Esophagus squamous epithelium (tissue), 5 donors: ENCODE data around the gene PHLDB2. TPM values are rescaled to one million over a fixed set of nuclear protein-coding genes. Genes with fewer than 3 reads are reported as not detected.

Source experiments
- DNase-seq: peaks from one replicate; lab custom pipeline; 2025; lab: John Stamatoyannopoulos, UW
- H3K27ac ChIP-seq, 4 donors: fragments of 200-600 bp; sonication (generic); one replicate each; pipeline ENCODE4 v1.5.1; 2016 to 2019; ENCODE audit warnings: mild to moderate bottlenecking in 1 of 4
- H3K27me3 ChIP-seq, 4 donors: fragments of 200-600 bp; sonication (generic); 1 replicate in 3 of 4; 2 replicates in 1 of 4; pipeline versions ENCODE4 v1.5.1 to v1.6.0; 2017 to 2021; ENCODE audit warnings: antibody characterized with exemption in 1 of 4
- H3K36me3 ChIP-seq, 3 donors: fragments of 200-600 bp; sonication (generic); one replicate each; pipeline ENCODE4 v1.5.1; 2016 to 2019
- H3K4me1 ChIP-seq, 3 donors: fragments of 200-600 bp; sonication (generic); one replicate each; pipeline ENCODE4 v1.5.1; 2017 to 2019
- H3K4me3 ChIP-seq, 4 donors: fragments of 200-600 bp; sonication (generic); 1 replicate in 3 of 4; 2 replicates in 1 of 4; pipeline ENCODE4 v1.5.1; 2016 to 2019; ENCODE audit warnings: mild to moderate bottlenecking in 2 of 4, moderate library complexity in 1 of 4
- H3K9me3 ChIP-seq, 3 donors: fragments of 200-600 bp; sonication (generic); one replicate each; pipeline ENCODE4 v1.5.1; 2016 to 2019
- POLR2A ChIP-seq, 4 donors: fragments of 450-650 bp; IDR thresholded peaks; one replicate each; pipeline ENCODE4 v1.6.1; 2017; ENCODE audit warnings: antibody characterized with exemption in 4 of 4, mild to moderate bottlenecking in 4 of 4, moderate library complexity in 3 of 4
- WGBS, 2 donors: methylation state at CpG; one replicate each; pipeline ENCODE4 v1.1.5; 2018; 5-methylcytosine and 5-hydroxymethylcytosine counted together
- intact Hi-C: fragments of 100-400 bp; cut with DNase I; formaldehyde crosslinking; loops from one replicate; pipeline ENCODE4 v1.15.0; 2022
- total RNA-seq, 4 donors: library from RNA; depleted of rRNA; stranded (reverse); fragments of >200 nt; gene quantifications; one replicate each; pipeline ENCODE4 v1.1.0, GENCODE V29; 2016
- TF ChIP-seq, protein P1 (sequence below), 6 experiments: fragments of 450-650 bp in 4 of 6; fragments of 200-600 bp in 2 of 6; sonication (generic) in 2 of 6; IDR thresholded peaks; one replicate each; pipeline ENCODE4 v1.5.1; 2016 to 2019; ENCODE audit warnings: antibody characterized with exemption in 6 of 6, mild to moderate bottlenecking in 4 of 6, moderate library complexity in 4 of 6
- donor health status: DM: yes; HTN: yes; CAD: no.

The PHLDB2 gene
- total RNA-seq, 4 donors from 2014 or later, result 5.6 to 37.8 (median 19.2) TPM

DNA sequence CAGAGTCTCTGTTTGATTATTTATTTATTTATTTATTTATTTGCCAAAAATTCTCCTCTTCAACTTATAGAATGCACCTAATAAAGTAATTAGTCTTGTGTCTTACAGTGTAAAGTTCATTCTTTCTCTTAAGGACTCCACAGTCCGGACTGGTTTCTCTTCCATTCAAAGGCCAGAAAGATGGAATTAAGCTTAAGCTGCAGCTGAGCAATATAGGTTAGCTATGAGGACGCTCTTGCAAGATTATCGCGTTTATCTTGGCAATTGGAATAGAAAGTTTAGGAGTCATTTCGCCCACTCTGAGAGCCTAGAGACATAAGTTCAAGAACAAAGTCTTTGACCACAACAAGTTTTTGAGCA, 154.7 kb downstream of the PHLDB2 start:
- no peak for TF ChIP-seq POLR2A (IDR thresholded peaks at IDR 0.05)
- TF ChIP-seq, protein P1, sequence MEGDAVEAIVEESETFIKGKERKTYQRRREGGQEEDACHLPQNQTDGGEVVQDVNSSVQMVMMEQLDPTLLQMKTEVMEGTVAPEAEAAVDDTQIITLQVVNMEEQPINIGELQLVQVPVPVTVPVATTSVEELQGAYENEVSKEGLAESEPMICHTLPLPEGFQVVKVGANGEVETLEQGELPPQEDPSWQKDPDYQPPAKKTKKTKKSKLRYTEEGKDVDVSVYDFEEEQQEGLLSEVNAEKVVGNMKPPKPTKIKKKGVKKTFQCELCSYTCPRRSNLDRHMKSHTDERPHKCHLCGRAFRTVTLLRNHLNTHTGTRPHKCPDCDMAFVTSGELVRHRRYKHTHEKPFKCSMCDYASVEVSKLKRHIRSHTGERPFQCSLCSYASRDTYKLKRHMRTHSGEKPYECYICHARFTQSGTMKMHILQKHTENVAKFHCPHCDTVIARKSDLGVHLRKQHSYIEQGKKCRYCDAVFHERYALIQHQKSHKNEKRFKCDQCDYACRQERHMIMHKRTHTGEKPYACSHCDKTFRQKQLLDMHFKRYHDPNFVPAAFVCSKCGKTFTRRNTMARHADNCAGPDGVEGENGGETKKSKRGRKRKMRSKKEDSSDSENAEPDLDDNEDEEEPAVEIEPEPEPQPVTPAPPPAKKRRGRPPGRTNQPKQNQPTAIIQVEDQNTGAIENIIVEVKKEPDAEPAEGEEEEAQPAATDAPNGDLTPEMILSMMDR (IDR thresholded peaks at IDR 0.05), result no peak
- H3K27me3 ChIP-seq, result no peaks in the 10 kb centered on the region
- 47% methylated on average over 5 of the region's 5 CpGs for WGBS, 2 donors
- intact Hi-C loops, result no loop called here
- H3K4me3 ChIP-seq, result no peak overlapping the region
- DNase-seq, result no peak
- no peaks in the 10 kb centered on the region for H3K9me3 ChIP-seq
- H3K36me3 ChIP-seq, result no peaks in the 10 kb centered on the region
- peaks cover 0 to 21% (median 3%) of the 10 kb centered on the region in 3 donors for H3K4me1 ChIP-seq
- no peak overlapping the region for H3K27ac ChIP-seq

GRCh38 chr3:112017091-112017490, 158.0 kb downstream of the PHLDB2 start:
- Histone ChIP-seq H3K4me3 (no peak overlapping the region), H3K4me1 (peaks cover 0 to 14% (median 0%) of the 10 kb centered on the region in 3 donors), H3K9me3 (no peaks in the 10 kb centered on the region), H3K36me3 (no peaks in the 10 kb centered on the region), H3K27ac (no peak overlapping the region), H3K27me3 (no peaks in the 10 kb centered on the region)
- DNase-seq, result no peak
- intact Hi-C loops, result no loop called here
- TF ChIP-seq, protein P1 (IDR thresholded peaks at IDR 0.05), result no peak
- TF ChIP-seq POLR2A (IDR thresholded peaks at IDR 0.05), result no peak

DNA sequence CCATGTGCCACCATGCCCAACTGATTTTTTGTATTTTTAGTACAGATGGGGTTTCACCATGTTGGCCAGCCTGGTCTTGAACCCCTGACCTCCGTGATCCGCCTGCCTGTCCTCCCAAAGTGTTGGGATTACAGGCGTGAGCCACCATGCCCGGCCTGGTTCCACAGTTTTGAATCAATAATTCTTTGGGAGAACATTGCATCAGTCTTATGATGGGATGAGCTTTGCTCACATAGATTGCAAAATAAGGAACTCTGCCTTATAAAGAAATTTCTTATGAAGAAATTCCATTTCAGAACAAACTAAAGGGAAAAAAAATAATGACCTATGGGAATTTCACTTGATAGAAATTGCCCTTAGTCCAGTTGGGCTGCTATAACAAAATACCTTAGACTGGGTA, 159.6 kb downstream of the PHLDB2 start:
- TF ChIP-seq, protein P1 (IDR thresholded peaks at IDR 0.05), result no peak
- no peak for TF ChIP-seq POLR2A (IDR thresholded peaks at IDR 0.05)
- H3K9me3 ChIP-seq, result no peaks in the 10 kb centered on the region
- H3K4me1 ChIP-seq, result peaks cover 0 to 1% (median 0%) of the 10 kb centered on the region in 3 donors
- WGBS, 2 donors, result 84 to 94% methylated on average over 3 to 4 of the region's 4 CpGs
- no peak overlapping the region for H3K4me3 ChIP-seq
- intact Hi-C loops, result no loop called here
- H3K27ac ChIP-seq, result no peak overlapping the region
- H3K36me3 ChIP-seq, result no peaks in the 10 kb centered on the region
- no peaks in the 10 kb centered on the region for H3K27me3 ChIP-seq
- no peak for DNase-seq

DNA sequence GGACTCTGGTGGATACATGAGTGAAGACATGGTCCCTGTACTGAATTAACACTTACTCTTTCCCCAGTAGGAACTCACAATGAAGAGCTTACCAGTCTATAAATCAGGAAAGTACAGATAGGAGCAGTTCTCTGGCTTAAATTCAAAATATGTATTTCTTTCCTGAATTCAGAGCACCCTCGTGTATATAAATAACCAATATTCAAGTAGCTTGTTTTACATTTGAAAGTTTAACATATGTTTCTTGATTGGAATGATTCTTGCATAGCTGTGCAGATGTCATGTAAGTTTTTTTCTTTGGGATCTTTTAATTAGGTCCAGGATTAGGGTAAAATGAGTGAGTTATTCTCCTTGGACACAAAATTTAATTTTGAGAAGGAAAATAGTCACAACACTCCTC, 160.7 kb downstream of the PHLDB2 start:
- Histone ChIP-seq H3K9me3 (no peaks in the 10 kb centered on the region), H3K4me1 (no peaks in the 10 kb centered on the region), H3K27ac (no peak overlapping the region), H3K36me3 (no peaks in the 10 kb centered on the region), H3K4me3 (no peak overlapping the region), H3K27me3 (no peaks in the 10 kb centered on the region)
- WGBS, 2 donors, result 50 to 71% methylated on average over 1 of the region's 1 CpG
- no peak for TF ChIP-seq POLR2A (IDR thresholded peaks at IDR 0.05)
- TF ChIP-seq, protein P1 (IDR thresholded peaks at IDR 0.05), result no peak
- DNase-seq, result no peak
- intact Hi-C loops, result no loop called here

- no peak for TF ChIP-seq POLR2A (IDR thresholded peaks at IDR 0.05)
- TF ChIP-seq, protein P1 (IDR thresholded peaks at IDR 0.05), result no peak
- Histone ChIP-seq H3K36me3 (no peaks in the 10 kb centered on the region), H3K4me3 (no peak overlapping the region), H3K9me3 (no peaks in the 10 kb centered on the region), H3K4me1 (no peaks in the 10 kb centered on the region), H3K27ac (no peak overlapping the region), H3K27me3 (no peaks in the 10 kb centered on the region)
- no peak for DNase-seq
- intact Hi-C loops, result no loop called here
- 73 to 76% methylated on average over 1 of the region's 1 CpG for WGBS, 2 donors
Observed at GRCh38 chr3:112020674-112021085, 161.6 kb downstream of the PHLDB2 start.

Other genes starting within 250 kb of the PHLDB2 start
- 1 to 10 TPM in 3 of 4 donors, under 1 TPM in 1; 0.53 to 3.6 (median 1.5) TPM for gene PLCXD2, start 184.6 kb upstream of the PHLDB2 start, total RNA-seq
- gene ABHD10, start 119.8 kb downstream of the PHLDB2 start, total RNA-seq, result 10 to 100 TPM; 10.2 to 22.5 (median 13.1) TPM
- gene TAGLN3, start 139.7 kb downstream of the PHLDB2 start, total RNA-seq, result not detected
- gene TMPRSS7, start 175.5 kb downstream of the PHLDB2 start, total RNA-seq, result not detected
- 10 to 100 TPM in 1 of 4 donors, 1 to 10 TPM in 3; 5.7 to 12.7 (median 9.5) TPM for gene C3orf52, start 227.1 kb downstream of the PHLDB2 start, total RNA-seq